IMR-90 (cell line): Measurements from ENCODE around the gene PHF20. TPM values are rescaled to one million over a fixed set of nuclear protein-coding genes. Genes with fewer than 3 reads are reported as not detected.

Experiments used
- ATAC-seq: fragments of 200-7000 bp; cut with Tn5 transposase; 2 replicates; pipeline ENCODE4 v1.9.1; 2020; ENCODE audit warnings: low read depth, mild to moderate bottlenecking, moderate library complexity
- BruUV-seq: library from RNA; stranded (reverse); fragments of 400-500 nt; replicated peaks from 2 replicates; lab custom pipeline; 2021; lab: Mats Ljungman, UMichigan
- CTCF ChIA-PET: fragments of 300-600 bp; formaldehyde crosslinking; extraction: SDS; loops from one replicate; lab custom pipeline; 2021; ENCODE audit warnings: antibody characterized with exemption; lab: Yijun Ruan, JAX
- POLR2A ChIA-PET: fragments of 300-600 bp; sonication (Branson Sonifier 250); formaldehyde crosslinking; loops from one replicate; lab custom pipeline; 2022; ENCODE audit warnings: antibody characterized with exemption; ENCODE audit not compliant: unreplicated experiment; lab: Charles Lee
- DNase-seq: peaks from one replicate; pipeline ENCODE4 v3.0.0; 2013
- H2AFZ ChIP-seq: replicated peaks from 2 replicates; pipeline ENCODE3; 2013; ENCODE audit warnings: low read length, mild to moderate bottlenecking; ENCODE audit not compliant: poor library complexity
- H2AK5ac ChIP-seq: 2 replicates; pipeline ENCODE4 v1.6.1; 2013; ENCODE audit warnings: low read depth, low read length, inconsistent platforms
- H2AK9ac ChIP-seq: replicated peaks from 2 replicates; pipeline ENCODE3; 2013; ENCODE audit warnings: mild to moderate bottlenecking, low read depth, low read length, moderate library complexity; ENCODE audit not compliant: poor library complexity
- H2BK120ac ChIP-seq: 2 replicates; pipeline ENCODE4 v1.6.1; 2013; ENCODE audit warnings: low read depth, low read length, inconsistent platforms
- H2BK15ac ChIP-seq: 3 replicates; pipeline ENCODE4 v1.6.1; 2013; ENCODE audit warnings: low read depth, low read length, inconsistent platforms
- H2BK20ac ChIP-seq: 2 replicates; pipeline ENCODE4 v1.6.1; 2013; ENCODE audit warnings: low read depth, mild to moderate bottlenecking, inconsistent platforms, low read length, moderate library complexity
- H2BK5ac ChIP-seq: 2 replicates; pipeline ENCODE4 v1.6.1; 2013; ENCODE audit warnings: mild to moderate bottlenecking, low read depth, low read length, inconsistent platforms; ENCODE audit not compliant: poor library complexity, severe bottlenecking
- H3K14ac ChIP-seq: replicated peaks from 2 replicates; pipeline ENCODE4 v1.6.1; 2013; ENCODE audit warnings: low read depth, low read length, inconsistent platforms
- H3K18ac ChIP-seq: 2 replicates; pipeline ENCODE4 v1.6.1; 2013; ENCODE audit warnings: low read depth, low read length, control low read depth
- H3K23ac ChIP-seq: 2 replicates; pipeline ENCODE4 v1.6.1; 2013; ENCODE audit warnings: low read depth, low read length, inconsistent platforms
- H3K27ac ChIP-seq: 2 replicates; pipeline ENCODE4 v1.5.1; 2013; ENCODE audit warnings: mild to moderate bottlenecking, control low read depth, low read length; ENCODE audit not compliant: insufficient read depth
- H3K27me3 ChIP-seq: 2 replicates; pipeline ENCODE4 v1.6.1; 2013; ENCODE audit warnings: low read length; ENCODE audit not compliant: control insufficient read depth, insufficient read depth
- H3K36me3 ChIP-seq: 2 replicates; pipeline ENCODE4 v1.6.1; 2013; ENCODE audit warnings: low read length, mixed read lengths; ENCODE audit not compliant: control insufficient read depth, insufficient read depth
- H3K4ac ChIP-seq: 2 replicates; pipeline ENCODE4 v1.6.1; 2013; ENCODE audit warnings: low read depth, low read length, inconsistent platforms
- H3K4me1 ChIP-seq: 2 replicates; pipeline ENCODE4 v1.6.1; 2013; ENCODE audit warnings: low read length, mixed read lengths; ENCODE audit not compliant: control insufficient read depth, insufficient read depth
- H3K4me2 ChIP-seq: 2 replicates; pipeline ENCODE4 v1.6.1; 2013; ENCODE audit warnings: low read depth, mild to moderate bottlenecking, control low read depth, low read length, moderate library complexity
- H3K4me3 ChIP-seq: 2 replicates; pipeline ENCODE4 v1.5.1; 2013; ENCODE audit warnings: low read depth, mild to moderate bottlenecking, control low read depth, low read length, moderate library complexity; ENCODE audit not compliant: insufficient read depth
- H3K56ac ChIP-seq: 2 replicates; pipeline ENCODE4 v1.6.1; 2013; ENCODE audit warnings: low read length, inconsistent platforms; ENCODE audit not compliant: insufficient read depth; ENCODE audit errors: extremely low read depth
- H3K79me1 ChIP-seq, 2 experiments: 2 replicates each; pipeline ENCODE4 v1.6.1; 2013; ENCODE audit warnings: low read length in 2 of 2, inconsistent platforms in 1 of 2, low read depth in 1 of 2
- H3K9ac ChIP-seq: 2 replicates; pipeline ENCODE4 v1.6.1; 2013; ENCODE audit warnings: low read depth, low read length, control low read depth
- H3K9me1 ChIP-seq: 2 replicates; pipeline ENCODE4 v1.6.1; 2013; ENCODE audit warnings: low read length, inconsistent platforms; ENCODE audit not compliant: insufficient read depth
- H3K9me3 ChIP-seq: 2 replicates; pipeline ENCODE4 v1.6.1; 2013; ENCODE audit warnings: low read length; ENCODE audit not compliant: control insufficient read depth, insufficient read depth
- H4K20me1 ChIP-seq: 2 replicates; pipeline ENCODE4 v1.6.1; 2013; ENCODE audit warnings: low read length, inconsistent platforms; ENCODE audit not compliant: insufficient read depth
- H4K5ac ChIP-seq: 2 replicates; pipeline ENCODE4 v1.6.1; 2013; ENCODE audit warnings: mild to moderate bottlenecking, low read depth, low read length, control low read depth
- H4K8ac ChIP-seq, 2 experiments: 2 replicates each; pipeline ENCODE4 v1.6.1; 2013; ENCODE audit warnings: low read depth in 2 of 2, low read length in 2 of 2, control low read depth in 1 of 2, inconsistent platforms in 1 of 2
- H4K91ac ChIP-seq: 2 replicates; pipeline ENCODE4 v1.6.1; 2013; ENCODE audit warnings: low read depth, low read length, inconsistent platforms; ENCODE audit not compliant: insufficient read depth
- BHLHE40 ChIP-seq: fragments of 150-350 bp; IDR thresholded peaks from 2 replicates; pipeline ENCODE4 v1.6.1; 2016; ENCODE audit warnings: mild to moderate bottlenecking, low read depth, low read length
- CEBPB ChIP-seq: IDR thresholded peaks from 2 replicates; pipeline ENCODE4 v1.6.1; 2012; ENCODE audit warnings: low read depth, low read length, improper control_type of control experiment
- ELK1 ChIP-seq: fragments of 150-350 bp; IDR thresholded peaks from 2 replicates; pipeline ENCODE4 v1.6.1; 2016; ENCODE audit warnings: low read depth, mild to moderate bottlenecking, low read length, moderate library complexity, borderline replicate concordance
- FOS ChIP-seq: fragments of 150-350 bp; IDR thresholded peaks from 2 replicates; pipeline ENCODE4 v1.6.1; 2016; ENCODE audit warnings: low read depth, low read length
- MAFK ChIP-seq: IDR thresholded peaks from 2 replicates; pipeline ENCODE4 v1.6.1; 2012; ENCODE audit warnings: low read depth, low read length, improper control_type of control experiment
- MAZ ChIP-seq: IDR thresholded peaks from 2 replicates; pipeline ENCODE4 v1.6.1; 2012; ENCODE audit warnings: low read depth, mild to moderate bottlenecking, low read length, improper control_type of control experiment, moderate library complexity, borderline replicate concordance
- NFE2L2 ChIP-seq: fragments of 150-350 bp; IDR thresholded peaks from 2 replicates; pipeline ENCODE4 v1.6.1; 2016; ENCODE audit warnings: low read depth, mild to moderate bottlenecking, low read length
- POLR2A ChIP-seq: IDR thresholded peaks from 2 replicates; pipeline ENCODE4 v1.6.1; 2012; ENCODE audit warnings: mild to moderate bottlenecking, low read depth, low read length
- RFX5 ChIP-seq: IDR thresholded peaks from 2 replicates; pipeline ENCODE4 v1.8.0; 2012; ENCODE audit warnings: low read depth, mild to moderate bottlenecking, low read length, moderate library complexity
- WGBS, 2 experiments: methylation state at CpG; one replicate each; pipeline versions ENCODE4 v1.1.5 to v1.1.7; 2013; ENCODE audit warnings: missing lambda C conversion rate in 2 of 2; ENCODE audit not compliant: insufficient read length in 1 of 2; ENCODE audit errors: extremely low coverage in 2 of 2; 5-methylcytosine and 5-hydroxymethylcytosine counted together
- dilution Hi-C: fragments of 300-500 bp; cut with HindIII; formaldehyde crosslinking; loops from one replicate; pipeline ENCODE4 v1.14.3; 2018; ENCODE audit warnings: low sequenced_read_pairs; ENCODE audit not compliant: unreplicated experiment
- in situ Hi-C: fragments of 300-500 bp; cut with MboI; formaldehyde crosslinking; loops from 3 replicates; pipeline ENCODE4 v1.14.3; 2019; ENCODE audit warnings: low sequenced_read_pairs, inconsistent platforms, mixed read lengths
- intact Hi-C: fragments of 100-400 bp; cut with micrococcal nuclease; formaldehyde crosslinking; loops from 2 replicates; pipeline ENCODE4 v1.10.0; 2022
- polyA plus RNA-seq, 3 experiments: library from polyadenylated mRNA; depleted of rRNA; stranded (reverse); fragments of >200 nt; gene quantifications; 2 replicates each; pipeline ENCODE4 v1.2.3, GENCODE V29; 2012; ENCODE audit warnings: low replicate concordance in 1 of 3
- total RNA-seq: library from RNA; depleted of rRNA; stranded (reverse); fragments of >200 nt; gene quantifications from 2 replicates; pipeline ENCODE4 v1.2.3, GENCODE V29; 2012

The PHF20 gene
- total and polyA plus RNA-seq, 2 of the 4 experiments (the other 2 are of a cell fraction): 22.0 to 22.5 TPM

GRCh38 chr20:35731469-35731788 lies 40.4 kb upstream of the PHF20 start:
- BruUV-seq: no TSS peak
- intact Hi-C loops: no loop called here
- POLR2A ChIA-PET: no interaction called here
- no peak overlapping the region for H3K27ac ChIP-seq
- no peak overlapping the region for H3K9ac ChIP-seq
- peaks cover 96% of the 10 kb centered on the region for H4K20me1 ChIP-seq
- 0 out of 2 replicates have a peak, but pooled peaks cover 2% of the 10 kb centered on the region for H3K4me1 ChIP-seq
- H4K91ac ChIP-seq: no peak overlapping the region
- no peak overlapping the region for H2AK9ac ChIP-seq
- peaks cover 69% of the 10 kb centered on the region for H3K36me3 ChIP-seq
- H3K4me2 ChIP-seq: no peak overlapping the region
- dilution Hi-C loops: no loop called here
- no peak overlapping the region for H3K56ac ChIP-seq
- peaks cover 0 to 39% of the 10 kb centered on the region in 2 experiments; a peak in 3 of 4 replicates for H3K79me1 ChIP-seq
- no peaks in the 10 kb centered on the region for H3K9me3 ChIP-seq
- TF ChIP-seq MAFK (no peak), RFX5 (no peak), BHLHE40 (no peak), ELK1 (no peak), FOS (no peak), NFE2L2 (no peak), MAZ (no peak), CEBPB (no peak), POLR2A (no peak)
- H3K9me1 ChIP-seq: no peaks in the 10 kb centered on the region; the same call in 1 of the 2 replicates
- H2AK5ac ChIP-seq: no peak overlapping the region
- no peak overlapping the region for H2BK120ac ChIP-seq
- WGBS, 2 experiments: no CpG with 5 or more reads among the region's 2 CpGs
- CTCF ChIA-PET: no interaction called here
- H3K4me3 ChIP-seq: no peak overlapping the region
- H3K23ac ChIP-seq: no peak overlapping the region
- in situ Hi-C loops: no loop called here
- H4K5ac ChIP-seq: no peak overlapping the region
- H2AFZ ChIP-seq: no peak overlapping the region
- DNase-seq (no peak), ATAC-seq (no peak)
- no peak overlapping the region for H2BK15ac ChIP-seq
- H4K8ac ChIP-seq: no peak overlapping the region
- H2BK20ac ChIP-seq: no peak overlapping the region
- no peak overlapping the region for H3K4ac ChIP-seq
- no peak overlapping the region for H3K14ac ChIP-seq
- no peak overlapping the region for H2BK5ac ChIP-seq
- H3K27me3 ChIP-seq: no peaks in the 10 kb centered on the region
- H3K18ac ChIP-seq: no peak overlapping the region
